Small intestine (tissue), 7 donors: ENCODE measurements around the gene TEX53. TPM values are rescaled to one million over a fixed set of nuclear protein-coding genes. Genes with fewer than 3 reads are reported as not detected.

ENCODE experiments used
- DNase-seq, 2 donors: peaks; one replicate each; pipeline versions ENCODE4 v3.0.0 to v3.0.0-alpha.2; 2013
- FAIRE-seq: peaks from 2 replicates; lab custom pipeline; 2012; peaks lifted over from hg19 to GRCh38; lab: Jason Lieb, UNC
- H3K27ac ChIP-seq, 3 donors: one replicate each; pipeline ENCODE4 v1.5.1; 2013; ENCODE audit warnings: low read length in 2 of 3, mild to moderate bottlenecking in 2 of 3, control low read depth in 1 of 3, inconsistent platforms in 1 of 3, low read depth in 1 of 3, moderate library complexity in 1 of 3
- H3K27me3 ChIP-seq, 3 donors: one replicate each; pipeline ENCODE4 v1.6.1; 2013; ENCODE audit warnings: low read length in 3 of 3, inconsistent platforms in 1 of 3; ENCODE audit not compliant: control insufficient read depth in 3 of 3, insufficient read depth in 3 of 3
- H3K36me3 ChIP-seq, 3 donors: one replicate each; pipeline ENCODE4 v1.6.1; 2013; ENCODE audit warnings: low read length in 3 of 3, inconsistent platforms in 1 of 3, low read depth in 1 of 3, mild to moderate bottlenecking in 1 of 3, moderate library complexity in 1 of 3; ENCODE audit not compliant: control insufficient read depth in 3 of 3, insufficient read depth in 2 of 3
- H3K4me1 ChIP-seq, 3 donors: one replicate each; pipeline ENCODE4 v1.6.1; 2013; ENCODE audit warnings: low read length in 2 of 3, inconsistent platforms in 1 of 3, low read depth in 1 of 3, mild to moderate bottlenecking in 1 of 3, moderate library complexity in 1 of 3; ENCODE audit not compliant: control insufficient read depth in 3 of 3, insufficient read depth in 2 of 3
- H3K4me3 ChIP-seq, 3 donors: one replicate each; pipeline ENCODE4 v1.5.1; 2013; ENCODE audit warnings: low read length in 3 of 3, control low read depth in 1 of 3, inconsistent platforms in 1 of 3, low read depth in 1 of 3, mild to moderate bottlenecking in 1 of 3, moderate library complexity in 1 of 3
- H3K9me3 ChIP-seq, 2 donors: one replicate each; pipeline ENCODE4 v1.6.1; 2013; ENCODE audit warnings: low read depth in 1 of 2, low read length in 1 of 2; ENCODE audit not compliant: control insufficient read depth in 2 of 2, insufficient read depth in 1 of 2
- WGBS, 3 donors: extraction: QIAGEN DNeasy Blood & Tissue Kit; methylation state at CpG; one replicate each; pipeline ENCODE4 v1.1.7; 2013; 5-methylcytosine and 5-hydroxymethylcytosine counted together
- polyA plus RNA-seq, 4 donors: library from polyadenylated mRNA; stranded (reverse) in 3 of 4; unstranded in 1 of 4; fragments of 200-250 nt in 3 of 4; fragments of 120-200 nt in 1 of 4; gene quantifications; one replicate each; pipeline versions ENCODE4 v1.2.1 to v1.2.3, GENCODE V29; 2013
- donor health status: healthy with polysubstance abuse.
- donor health status: control.
- donor health status: control.
- donor health status: Bipolar disorder and iron deficiency.
- donor health status: healthy.

The TEX53 gene
- polyA plus RNA-seq, 4 donors = not detected

DNA sequence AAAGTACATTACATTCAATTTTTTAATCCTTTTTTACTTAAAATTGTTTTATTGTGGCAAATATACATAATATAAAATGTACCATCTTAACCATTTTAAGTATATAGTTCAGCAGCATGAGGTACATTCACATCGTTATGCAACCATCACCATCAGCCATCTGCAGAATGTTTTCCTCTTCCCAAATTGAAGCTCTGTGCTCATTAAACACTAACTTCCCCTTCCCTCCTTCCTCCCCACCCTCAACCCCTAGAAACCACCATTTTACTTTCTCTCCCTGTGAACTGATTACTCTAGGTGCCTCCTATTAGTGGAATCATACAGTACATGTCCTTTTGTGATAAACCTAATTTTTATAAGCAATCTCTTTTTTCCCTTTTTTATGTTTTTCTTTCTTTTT, 15.6 kb downstream of the TEX53 start:
- no peak for DNase-seq
- Histone ChIP-seq H3K4me1 (no peaks in the 10 kb centered on the region), H3K9me3 (no peaks in the 10 kb centered on the region), H3K27me3 (no peaks in the 10 kb centered on the region), H3K27ac (no peak overlapping the region), H3K4me3 (no peak overlapping the region), H3K36me3 (peaks cover 9 to 24% (median 10%) of the 10 kb centered on the region in 3 donors)
- FAIRE-seq = no peak
- 75 to 89% (median 85%) methylated on average over 1 of the region's 1 CpG for WGBS, 3 donors

DNA sequence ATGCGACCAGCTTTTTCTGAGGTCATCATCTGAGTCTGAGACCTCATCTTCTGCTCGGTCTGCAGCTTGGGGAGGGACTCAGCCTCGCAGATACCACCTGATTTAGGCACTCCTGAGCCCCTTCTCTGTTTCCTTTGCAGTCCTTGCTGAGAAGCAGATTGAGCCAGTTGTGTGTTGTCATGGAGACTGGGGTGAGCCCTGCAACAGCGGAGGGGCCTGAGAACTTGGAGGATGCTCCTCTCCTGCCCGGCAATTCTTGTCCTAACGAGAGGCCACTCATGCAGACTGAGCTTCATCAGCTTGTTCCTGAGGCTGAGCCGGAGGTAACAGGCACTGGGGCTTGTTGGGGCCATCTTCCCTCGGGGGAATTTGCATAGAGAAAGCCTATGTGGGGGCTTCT, 19.2 kb downstream of the TEX53 start:
- FAIRE-seq (no peak), DNase-seq (no peak)
- no peaks in the 10 kb centered on the region for H3K4me1 ChIP-seq
- no peaks in the 10 kb centered on the region for H3K9me3 ChIP-seq
- peaks cover 4 to 43% (median 10%) of the 10 kb centered on the region in 3 donors for H3K36me3 ChIP-seq
- no peak overlapping the region for H3K27ac ChIP-seq
- no peak overlapping the region for H3K4me3 ChIP-seq
- no peaks in the 10 kb centered on the region for H3K27me3 ChIP-seq
- 92 to 93% (median 92%) methylated on average over 8 of the region's 8 CpGs for WGBS, 3 donors

DNA sequence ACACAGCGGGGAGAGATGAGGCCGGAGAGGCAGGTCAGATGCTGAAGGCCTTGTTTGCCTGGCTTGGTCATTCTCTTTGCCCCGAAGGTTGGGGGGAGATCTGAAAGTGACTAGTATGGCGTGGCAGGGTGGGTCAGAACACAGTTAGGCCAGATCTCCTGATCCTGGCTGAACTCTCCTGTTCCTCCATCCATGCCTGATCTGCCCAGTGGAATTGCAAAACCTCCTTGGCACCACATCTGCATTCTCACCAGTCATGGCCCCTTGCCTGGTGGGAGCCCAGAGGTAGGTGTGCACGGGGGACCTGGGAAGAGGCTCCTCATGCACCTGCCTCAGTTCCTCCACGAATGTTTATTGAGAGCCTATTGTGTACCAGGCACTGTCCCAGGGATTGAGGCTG, 23.2 kb downstream of the TEX53 start:
- Histone ChIP-seq H3K4me1 (no peaks in the 10 kb centered on the region), H3K9me3 (no peaks in the 10 kb centered on the region), H3K4me3 (no peak overlapping the region), H3K27me3 (no peaks in the 10 kb centered on the region), H3K36me3 (peaks cover 4 to 47% (median 12%) of the 10 kb centered on the region in 3 donors), H3K27ac (no peak overlapping the region)
- 88 to 97% (median 92%) methylated on average over 6 of the region's 6 CpGs for WGBS, 3 donors
- FAIRE-seq (no peak), DNase-seq (no peak)

DNA sequence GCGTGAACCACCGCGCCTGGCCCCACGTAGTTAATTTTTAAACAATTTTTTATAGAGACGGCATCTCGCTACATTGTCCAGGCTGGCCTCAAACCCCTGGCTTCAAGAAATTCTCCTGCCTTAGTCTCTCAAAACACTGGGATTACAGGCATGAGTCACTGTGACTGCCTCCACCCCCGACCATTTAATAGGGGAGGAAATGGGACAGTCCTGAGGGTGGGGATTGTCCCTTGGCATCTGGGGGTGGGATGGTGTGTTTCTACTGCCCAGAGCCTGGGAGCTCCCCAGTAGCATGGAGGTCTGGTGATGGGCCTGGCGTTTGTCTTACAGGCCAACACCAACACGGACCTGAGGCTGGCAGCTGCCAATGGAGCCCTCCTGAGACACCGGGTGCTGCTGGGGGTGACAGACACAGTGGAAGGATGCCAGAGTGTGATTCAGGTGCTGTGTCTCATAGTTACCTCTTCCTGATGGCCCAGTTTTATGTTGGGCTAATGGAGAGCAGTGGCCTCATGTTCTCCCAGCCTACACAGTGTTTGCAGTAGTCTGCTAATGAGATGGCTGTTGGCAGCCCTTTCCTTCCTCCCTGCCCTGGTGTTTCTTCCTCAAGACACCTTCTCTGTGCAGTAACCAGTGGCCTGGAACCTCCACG, 24.0 kb downstream of the TEX53 start:
- H3K4me1 ChIP-seq = no peaks in the 10 kb centered on the region
- no peak overlapping the region for H3K27ac ChIP-seq
- 84 to 93% (median 89%) methylated on average over 11 of the region's 11 CpGs for WGBS, 3 donors
- H3K27me3 ChIP-seq = no peaks in the 10 kb centered on the region
- no peaks in the 10 kb centered on the region for H3K9me3 ChIP-seq
- no peak overlapping the region for H3K4me3 ChIP-seq
- DNase-seq (no peak), FAIRE-seq (no peak)
- peaks cover 3 to 46% (median 13%) of the 10 kb centered on the region in 3 donors for H3K36me3 ChIP-seq

DNA sequence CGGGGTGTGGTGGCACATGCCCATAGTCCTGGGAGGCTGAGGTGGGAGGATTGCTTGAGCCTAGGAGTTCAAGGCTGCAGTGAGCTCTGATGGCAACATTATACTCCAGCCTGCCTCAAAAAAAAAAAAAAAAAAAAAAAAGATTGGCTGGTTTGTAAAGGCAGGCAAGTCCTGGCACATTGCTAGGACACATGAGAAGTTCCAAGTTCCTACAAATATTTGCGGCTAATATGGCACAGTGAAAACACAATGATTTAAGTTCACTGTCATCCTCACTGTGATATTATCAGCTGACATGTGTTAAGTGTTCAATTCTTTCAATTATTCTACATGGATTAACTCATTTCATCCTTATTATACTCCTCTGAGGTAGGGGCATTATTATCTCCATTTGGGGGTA, 26.4 kb downstream of the TEX53 start:
- Histone ChIP-seq H3K36me3 (peaks cover 0 to 46% (median 9%) of the 10 kb centered on the region in 3 donors), H3K9me3 (no peaks in the 10 kb centered on the region), H3K27ac (no peak overlapping the region), H3K27me3 (no peaks in the 10 kb centered on the region), H3K4me1 (no peaks in the 10 kb centered on the region), H3K4me3 (no peak overlapping the region)
- FAIRE-seq = no peak
- DNase-seq = no peak
- WGBS, 3 donors = 0 to 35% (median 5%) methylated on average over 2 of the region's 2 CpGs

DNA sequence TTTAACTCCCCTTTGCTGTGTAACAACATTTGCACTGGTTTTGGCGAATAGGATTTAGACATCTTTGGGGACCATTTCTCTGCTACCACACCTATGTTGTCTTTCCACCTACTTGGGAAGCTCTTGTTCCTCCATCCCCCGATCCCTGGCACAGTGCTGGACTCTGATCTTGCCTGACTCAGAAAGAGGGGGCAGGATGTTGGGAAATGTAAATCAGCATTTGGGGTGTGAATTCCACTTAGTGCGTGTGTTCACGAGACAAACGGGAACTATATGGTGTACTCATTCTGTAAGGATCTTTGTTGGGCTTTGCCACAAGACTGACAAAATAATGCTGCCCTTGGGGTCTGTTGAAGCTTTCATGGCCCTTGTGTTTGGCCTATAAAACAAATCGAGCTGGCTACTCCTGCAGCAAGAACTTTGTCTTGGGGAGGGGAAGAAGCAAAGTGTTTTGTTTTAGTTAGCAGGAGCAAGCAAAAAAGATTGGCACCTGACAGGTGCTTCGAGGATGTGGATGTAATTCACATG, 28.0 kb downstream of the TEX53 start:
- DNase-seq = no peak
- WGBS, 3 donors = 67 to 83% (median 72%) methylated on average over 7 of the region's 7 CpGs
- peaks cover 0 to 38% (median 9%) of the 10 kb centered on the region in 3 donors for H3K36me3 ChIP-seq

DNA sequence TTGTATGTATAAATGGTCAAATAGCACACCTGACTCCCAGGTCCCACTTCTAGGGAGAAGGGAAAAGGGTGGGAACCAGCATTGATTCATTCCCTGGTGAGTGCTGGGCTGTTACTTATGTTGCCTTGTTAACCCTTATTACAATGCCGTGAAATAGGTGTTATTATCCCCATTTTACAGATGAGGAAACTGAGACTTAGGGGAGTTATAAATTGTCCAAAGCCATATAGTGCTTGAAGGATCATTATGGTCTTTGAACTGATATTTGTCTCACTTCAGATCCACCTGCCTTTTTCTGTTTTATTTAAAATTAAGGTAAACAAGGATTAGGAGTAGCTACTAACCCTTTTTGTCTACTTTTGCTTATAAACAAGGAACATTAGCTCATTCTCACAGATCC, 30.1 kb downstream of the TEX53 start:
- Histone ChIP-seq H3K27me3 (no peaks in the 10 kb centered on the region), H3K4me3 (no peak overlapping the region), H3K9me3 (no peaks in the 10 kb centered on the region), H3K27ac (no peak overlapping the region), H3K4me1 (no peaks in the 10 kb centered on the region), H3K36me3 (peaks cover 0 to 32% (median 9%) of the 10 kb centered on the region in 3 donors)
- no peak for DNase-seq
- WGBS, 3 donors = 93 to 96% (median 93%) methylated on average over 1 of the region's 1 CpG
- no peak for FAIRE-seq

More for the DNA sequence above, 28.0 kb downstream of the TEX53 start:
- Histone ChIP-seq H3K27me3 (no peaks in the 10 kb centered on the region), H3K4me3 (no peak overlapping the region), H3K27ac (no peak overlapping the region), H3K9me3 (no peaks in the 10 kb centered on the region), H3K4me1 (no peaks in the 10 kb centered on the region)
- FAIRE-seq = no peak

DNA sequence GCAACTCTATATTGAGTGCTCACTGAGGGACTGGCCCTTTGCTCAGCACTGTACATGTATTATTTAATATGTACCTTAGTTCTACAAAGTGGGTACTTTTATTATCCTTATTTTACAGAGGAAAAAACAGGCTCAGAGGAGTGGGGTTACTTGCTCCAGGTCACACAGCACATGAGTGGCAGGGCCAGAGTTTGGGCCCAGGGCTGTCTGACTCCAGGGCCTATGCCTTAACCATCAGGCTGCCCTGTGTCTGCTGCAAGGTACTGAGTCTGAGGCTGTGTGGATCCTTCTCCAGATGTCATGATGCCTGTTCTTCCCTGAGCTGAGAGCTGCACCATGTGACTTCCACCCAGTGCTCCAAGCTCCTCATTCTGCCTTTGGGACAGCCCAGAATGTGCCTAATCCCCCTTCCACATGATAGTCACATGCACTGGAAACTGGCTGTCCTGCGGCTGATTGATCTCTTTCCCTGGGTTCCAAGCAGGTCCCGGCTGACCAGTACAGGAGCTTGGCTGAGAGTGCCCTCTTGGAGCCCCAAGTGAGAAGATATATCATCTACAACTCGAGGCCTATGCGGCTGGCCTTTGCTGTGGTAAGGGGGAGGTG, 31.1 kb downstream of the TEX53 start:
- WGBS, 3 donors = 86 to 97% (median 93%) methylated on average over 4 of the region's 4 CpGs
- no peak overlapping the region for H3K4me3 ChIP-seq
- no peaks in the 10 kb centered on the region for H3K27me3 ChIP-seq
- H3K4me1 ChIP-seq = no peaks in the 10 kb centered on the region
- DNase-seq (no peak), FAIRE-seq (no peak)
- peaks cover 0 to 28% (median 9%) of the 10 kb centered on the region in 3 donors for H3K36me3 ChIP-seq
- H3K27ac ChIP-seq = no peak overlapping the region
- H3K9me3 ChIP-seq = no peaks in the 10 kb centered on the region
